Measurements from ENCODE around the gene CSF2RB. TPM values are rescaled to one million over a fixed set of nuclear protein-coding genes. Genes with fewer than 3 reads are reported as not detected.

Gene CSF2RB
- total and polyA plus RNA-seq, 2 donors = 4.1 to 5.3 TPM

DNA sequence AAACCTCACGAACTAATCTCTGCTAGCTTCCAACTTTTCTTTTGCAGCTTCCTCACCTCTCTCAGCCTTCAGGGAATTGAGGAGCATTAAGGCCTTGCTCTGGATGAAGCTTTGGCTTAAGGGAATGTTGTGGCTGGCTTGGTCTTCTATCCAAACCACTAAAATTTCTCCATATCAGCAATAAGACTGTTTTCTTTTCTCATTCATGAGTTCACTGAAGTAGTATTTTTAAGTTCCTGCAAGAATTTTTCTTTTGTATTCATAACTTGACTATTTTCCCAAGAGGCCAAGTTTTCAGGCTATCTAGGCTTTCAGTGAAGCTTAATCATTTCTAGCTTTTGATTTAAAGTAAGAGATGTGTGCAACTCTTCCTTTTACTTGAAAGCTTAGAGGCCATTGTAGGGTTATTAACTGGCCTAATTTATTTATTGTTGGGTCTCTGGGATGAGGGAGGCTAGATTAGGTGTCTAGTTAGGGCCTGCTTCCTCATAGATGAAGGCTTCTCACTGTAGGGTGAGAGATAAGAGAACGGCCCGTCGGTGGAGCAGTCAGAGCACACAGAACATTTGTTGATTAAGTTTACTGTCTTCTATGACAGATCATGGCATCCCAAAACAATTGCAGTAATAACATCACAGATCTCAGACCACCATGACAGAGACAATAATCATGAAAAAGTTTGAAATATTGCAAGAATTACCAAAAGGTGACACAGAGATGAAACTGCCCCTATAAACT is 33.2 kb downstream of the CSF2RB start:
- no peak overlapping the region for H3K4me3 ChIP-seq (ENCODE audit: low read depth, low read length)
- H3K4me1 ChIP-seq (ENCODE audit: insufficient read depth) = no peaks in the 10 kb centered on the region
- 38% methylated on average over 4 of the region's 4 CpGs for WGBS
- H3K27ac ChIP-seq (ENCODE audit: low read depth) = no peak overlapping the region
- no peak for DNase-seq (ENCODE audit: extremely low spot score)
- H3K36me3 ChIP-seq (ENCODE audit: insufficient read depth) = no peaks in the 10 kb centered on the region

DNA sequence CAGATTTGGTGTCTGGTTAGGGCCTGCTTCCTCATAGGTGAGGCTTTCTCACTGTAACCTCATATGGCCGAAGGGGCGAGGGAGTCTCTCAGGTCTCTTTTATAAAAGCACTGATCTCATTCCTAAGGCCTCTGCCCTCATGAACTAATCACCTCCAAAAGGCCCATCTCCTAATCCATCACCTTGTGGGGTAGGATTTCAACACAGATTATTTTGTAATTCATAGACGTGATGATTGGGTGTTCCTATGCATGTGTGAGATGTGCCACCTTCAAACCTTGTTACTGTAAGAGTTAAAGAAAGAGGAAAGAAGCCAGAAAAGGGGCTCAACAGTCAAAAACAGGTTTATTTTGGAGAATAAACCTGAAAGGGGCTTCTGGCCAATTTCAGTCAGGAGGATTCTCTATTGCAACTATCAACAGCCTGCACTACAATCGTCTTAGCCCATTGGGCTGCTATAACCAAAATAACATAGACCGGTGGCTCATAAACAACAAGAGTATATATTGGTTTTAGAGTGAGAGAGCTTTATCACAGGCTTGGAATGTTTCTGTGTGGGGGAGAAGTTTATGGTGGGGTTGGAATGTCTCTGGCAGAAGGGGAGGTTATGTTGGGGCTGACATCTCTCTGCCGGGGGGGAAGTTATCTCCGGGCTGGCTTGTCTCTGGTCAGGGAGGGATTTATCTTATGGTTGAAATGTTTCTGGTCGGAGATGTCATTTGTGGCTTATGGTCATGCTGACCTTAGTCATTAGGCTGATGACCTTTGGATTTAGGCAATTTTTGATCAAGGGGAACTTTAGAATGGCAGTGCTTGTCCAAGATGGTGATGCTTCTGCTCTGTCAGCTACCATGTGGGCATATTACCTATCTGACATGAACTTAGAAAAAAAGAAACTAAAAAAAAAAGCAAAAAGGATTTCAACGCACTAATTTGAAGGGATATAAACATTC is 35.1 kb downstream of the CSF2RB start:
- no peak for DNase-seq (ENCODE audit: extremely low spot score)
- Histone ChIP-seq H3K27ac (ENCODE audit: low read depth) (no peak overlapping the region), H3K36me3 (ENCODE audit: insufficient read depth) (no peaks in the 10 kb centered on the region), H3K4me3 (ENCODE audit: low read depth, low read length) (no peak overlapping the region), H3K4me1 (ENCODE audit: insufficient read depth) (no peaks in the 10 kb centered on the region)
- 42% methylated on average over 9 of the region's 9 CpGs for WGBS

DNA sequence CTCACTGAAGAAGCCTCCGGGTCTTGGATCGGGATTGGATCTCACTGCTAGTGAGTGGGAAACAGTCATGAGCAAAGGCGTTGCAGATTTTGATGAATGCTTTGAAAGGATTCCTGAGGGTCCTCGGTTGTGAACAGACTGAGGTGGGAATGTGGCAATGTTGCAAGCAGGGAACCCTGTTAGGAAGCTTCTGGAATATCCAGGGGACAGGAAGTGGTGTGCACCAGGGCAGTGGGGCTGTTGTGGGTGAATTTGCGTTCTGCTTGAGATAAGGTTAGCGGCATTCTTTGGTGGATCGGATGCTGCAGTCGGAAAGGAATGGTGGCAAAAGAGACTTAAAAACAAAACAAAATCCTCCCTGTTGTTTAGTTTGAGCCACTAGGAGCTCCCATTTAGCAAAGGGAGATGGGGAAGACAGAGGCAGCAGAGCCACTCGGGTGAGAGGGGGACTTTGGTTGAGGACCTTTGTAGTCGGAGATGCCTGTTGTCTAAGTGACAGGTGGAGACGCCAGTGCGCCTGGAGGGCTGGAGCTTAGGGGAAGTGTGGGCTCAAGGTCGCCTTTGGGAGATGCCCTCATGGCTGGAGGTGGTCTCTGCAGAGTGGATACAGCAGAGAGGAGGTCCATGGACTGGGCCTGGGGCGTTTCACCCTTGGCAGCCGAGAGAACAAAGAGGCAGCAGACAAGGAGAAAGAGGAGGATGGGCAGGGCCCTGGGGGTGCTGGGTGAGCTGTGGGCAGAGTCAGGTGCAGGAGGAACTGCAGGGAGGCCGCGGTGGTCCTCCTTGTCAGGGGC is 37.6 kb downstream of the CSF2RB start:
- WGBS = 81% methylated on average over 17 of the region's 17 CpGs
- no peak for DNase-seq (ENCODE audit: extremely low spot score)
- H3K4me1 ChIP-seq (ENCODE audit: insufficient read depth) = no peaks in the 10 kb centered on the region
- no peak overlapping the region for H3K27ac ChIP-seq (ENCODE audit: low read depth)
- H3K36me3 ChIP-seq (ENCODE audit: insufficient read depth) = no peaks in the 10 kb centered on the region
- no peak overlapping the region for H3K4me3 ChIP-seq (ENCODE audit: low read depth, low read length)

DNA sequence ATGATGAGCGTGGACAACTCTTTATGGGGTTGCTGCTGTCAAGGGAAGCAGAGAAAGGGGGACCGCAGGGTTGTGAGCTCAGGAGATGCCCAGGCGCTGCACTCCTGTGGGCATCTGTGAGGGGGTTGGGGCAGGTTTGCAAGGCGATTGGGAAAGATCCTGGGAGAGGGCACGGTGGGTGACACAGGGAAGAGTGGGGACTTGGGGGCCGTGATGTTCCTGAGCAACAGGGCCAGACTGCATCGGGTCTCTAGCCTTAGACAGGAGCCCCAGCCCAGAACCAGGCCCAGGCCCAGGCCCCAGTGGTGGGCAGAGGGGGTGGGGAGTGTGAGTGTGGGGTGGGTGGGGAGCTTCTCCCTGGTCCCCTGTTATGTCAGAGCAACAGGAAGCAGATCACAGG is 38.3 kb downstream of the CSF2RB start:
- WGBS = 76% methylated on average over 7 of the region's 7 CpGs

DNA sequence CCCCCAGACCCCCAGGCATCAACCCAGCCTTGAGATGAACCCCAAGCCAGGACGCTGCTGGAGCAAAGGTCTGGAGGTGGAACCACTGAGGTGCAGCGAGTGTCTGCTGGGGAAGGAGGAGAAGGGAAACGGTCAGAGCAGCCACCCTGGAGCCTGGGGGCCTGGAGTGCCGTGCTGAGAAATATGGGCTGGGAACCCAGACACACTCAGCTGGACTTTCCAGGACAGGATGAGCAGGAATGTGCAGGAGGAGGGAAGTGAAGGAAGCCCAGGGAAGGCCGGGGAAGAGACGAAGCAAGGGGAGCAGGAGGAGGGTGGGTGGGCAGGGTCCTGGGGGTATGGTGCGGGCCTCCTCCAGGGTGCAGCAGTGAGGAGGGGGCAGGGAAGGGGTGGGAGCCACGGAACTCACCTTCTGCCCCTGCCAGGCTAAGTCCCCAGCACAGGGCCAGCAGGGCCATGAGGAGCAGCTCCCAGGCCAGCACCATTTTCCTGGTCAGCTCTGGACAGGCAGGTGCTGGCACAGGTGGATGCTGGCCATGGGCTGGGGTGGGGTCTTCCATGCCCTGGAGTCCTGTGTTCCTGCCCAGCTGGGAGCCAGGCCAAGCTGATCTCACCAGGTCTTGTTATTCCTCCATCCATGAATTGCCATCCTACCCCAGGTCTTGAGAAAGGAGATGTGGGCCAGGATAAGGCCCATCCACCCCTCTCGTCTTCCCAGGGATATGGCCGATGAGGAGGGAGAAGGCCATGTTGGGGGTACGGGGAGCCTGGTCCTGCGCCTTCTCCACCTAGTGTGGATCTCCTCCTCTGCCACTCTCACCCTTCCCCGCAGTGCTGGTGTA is 40.0 kb downstream of the CSF2RB start:
- Histone ChIP-seq H3K4me1 (ENCODE audit: insufficient read depth) (no peaks in the 10 kb centered on the region), H3K36me3 (ENCODE audit: insufficient read depth) (no peaks in the 10 kb centered on the region), H3K4me3 (ENCODE audit: low read depth, low read length) (no peak overlapping the region), H3K27ac (ENCODE audit: low read depth) (no peak overlapping the region)
- WGBS = 66% methylated on average over 13 of the region's 13 CpGs
- DNase-seq (ENCODE audit: extremely low spot score) = no peak

More for the DNA sequence above, 38.3 kb downstream of the CSF2RB start:
- H3K4me3 ChIP-seq (ENCODE audit: low read depth, low read length) = no peak overlapping the region
- no peaks in the 10 kb centered on the region for H3K4me1 ChIP-seq (ENCODE audit: insufficient read depth)
- H3K36me3 ChIP-seq (ENCODE audit: insufficient read depth) = no peaks in the 10 kb centered on the region
- no peak overlapping the region for H3K27ac ChIP-seq (ENCODE audit: low read depth)
- no peak for DNase-seq (ENCODE audit: extremely low spot score)

DNA sequence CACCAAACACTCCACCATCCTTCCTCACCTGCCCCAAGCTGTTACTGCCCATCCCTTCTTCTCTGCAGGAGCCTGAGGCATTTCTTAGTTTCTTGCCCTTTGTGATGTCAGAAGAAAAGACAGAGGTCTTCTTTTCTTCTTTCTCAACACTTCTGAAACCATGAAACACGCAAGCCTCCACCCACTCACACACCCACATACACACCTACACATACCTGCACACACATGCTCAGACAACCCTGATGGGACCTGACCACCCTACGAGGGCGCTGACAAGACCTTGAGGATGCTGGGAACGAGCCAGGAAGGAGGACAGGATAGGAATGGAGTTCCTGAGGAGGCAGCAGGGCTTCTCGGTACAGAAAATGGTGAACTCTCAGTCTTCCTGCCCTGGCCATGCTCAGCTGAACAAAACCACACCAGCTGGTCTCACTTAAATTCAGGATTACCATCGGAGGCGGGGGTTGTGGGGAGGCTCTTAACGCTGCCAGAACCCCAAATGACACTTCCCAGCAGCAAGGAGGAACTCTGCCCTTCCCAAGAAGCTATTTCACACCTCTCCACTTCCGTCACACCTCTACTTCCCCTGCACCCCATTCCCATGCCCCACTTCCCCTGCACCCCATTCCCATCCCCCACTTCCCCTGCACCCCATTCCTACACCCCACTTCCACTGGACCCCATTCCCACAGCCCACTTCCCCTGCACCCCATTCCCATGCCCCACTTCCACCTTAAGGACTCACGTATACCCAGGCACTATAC is 41.0 kb downstream of the CSF2RB start:
- Histone ChIP-seq H3K36me3 (ENCODE audit: insufficient read depth) (no peaks in the 10 kb centered on the region), H3K27ac (ENCODE audit: low read depth) (no peak overlapping the region), H3K4me3 (ENCODE audit: low read depth, low read length) (no peak overlapping the region), H3K4me1 (ENCODE audit: insufficient read depth) (no peaks in the 10 kb centered on the region)
- 43% methylated on average over 10 of the region's 10 CpGs for WGBS
- DNase-seq (ENCODE audit: extremely low spot score) = no peak

DNA sequence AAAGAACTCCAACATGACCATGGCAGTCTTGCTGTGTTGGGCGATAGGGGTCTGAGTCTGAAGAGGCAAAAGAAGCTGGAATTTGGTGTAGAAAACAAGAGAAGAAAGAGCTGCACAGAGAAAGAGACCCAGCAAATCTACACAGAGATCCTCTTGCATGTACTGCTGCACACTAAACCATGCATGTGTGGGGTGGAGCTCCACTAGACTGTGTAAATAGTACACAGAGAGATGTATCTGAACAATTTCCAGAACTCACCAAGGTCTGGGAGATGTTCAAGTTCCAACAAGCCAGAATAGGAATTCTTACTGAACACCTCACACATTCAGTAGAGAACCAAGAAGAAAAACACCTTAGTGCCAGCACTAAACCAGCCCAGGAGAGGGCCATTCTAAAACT is 42.3 kb downstream of the CSF2RB start:
- DNase-seq (ENCODE audit: extremely low spot score) = no peak
- Histone ChIP-seq H3K36me3 (ENCODE audit: insufficient read depth) (no peaks in the 10 kb centered on the region), H3K4me3 (ENCODE audit: low read depth, low read length) (no peak overlapping the region), H3K27ac (ENCODE audit: low read depth) (no peak overlapping the region), H3K4me1 (ENCODE audit: insufficient read depth) (no peaks in the 10 kb centered on the region)
- 87% methylated on average over 1 of the region's 1 CpG for WGBS

DNA sequence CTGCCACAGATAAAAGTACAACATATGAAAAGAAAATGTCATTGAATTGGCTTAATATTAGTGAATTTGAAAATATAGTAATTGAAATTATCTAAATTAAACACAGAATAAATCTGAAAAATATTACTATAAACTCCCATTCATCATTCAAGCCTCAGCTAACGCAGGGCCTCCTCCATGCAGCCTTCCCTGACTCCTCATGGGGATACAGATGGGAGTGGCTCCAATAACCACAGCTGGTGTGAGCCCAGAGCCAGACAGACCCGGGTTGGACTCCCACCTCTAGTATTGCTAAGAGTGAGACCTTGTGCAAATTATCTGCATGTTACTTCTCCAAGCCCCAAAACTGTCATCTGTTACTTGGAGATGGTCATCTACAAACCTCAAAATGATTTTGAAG is 44.9 kb downstream of the CSF2RB start:
- H3K36me3 ChIP-seq (ENCODE audit: insufficient read depth) = no peaks in the 10 kb centered on the region
- no peak overlapping the region for H3K27ac ChIP-seq (ENCODE audit: low read depth)
- no peak for DNase-seq (ENCODE audit: extremely low spot score)
- WGBS = 65% methylated on average over 2 of the region's 2 CpGs
- no peak overlapping the region for H3K4me3 ChIP-seq (ENCODE audit: low read depth, low read length)
- H3K4me1 ChIP-seq (ENCODE audit: insufficient read depth) = no peaks in the 10 kb centered on the region

DNA sequence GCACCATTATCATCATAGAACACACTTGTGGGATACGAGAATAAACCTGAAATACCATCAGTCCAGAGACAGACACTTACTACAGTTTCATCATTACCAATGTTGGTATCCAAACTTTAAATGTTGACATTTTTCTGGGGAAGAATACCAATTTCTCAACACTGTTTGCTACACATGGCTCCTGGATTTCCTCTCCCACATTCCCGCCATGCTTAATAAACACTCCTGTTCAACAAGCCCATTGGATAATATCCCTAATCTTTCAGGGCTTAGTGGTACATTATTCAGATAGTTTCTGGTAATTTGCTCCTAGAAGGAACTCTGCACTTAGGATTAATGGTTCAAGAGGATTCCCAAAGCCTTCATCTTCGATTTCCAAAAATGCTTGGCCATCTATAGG is 48.2 kb downstream of the CSF2RB start:
- 39% methylated on average over 3 of the region's 3 CpGs for WGBS

DNA sequence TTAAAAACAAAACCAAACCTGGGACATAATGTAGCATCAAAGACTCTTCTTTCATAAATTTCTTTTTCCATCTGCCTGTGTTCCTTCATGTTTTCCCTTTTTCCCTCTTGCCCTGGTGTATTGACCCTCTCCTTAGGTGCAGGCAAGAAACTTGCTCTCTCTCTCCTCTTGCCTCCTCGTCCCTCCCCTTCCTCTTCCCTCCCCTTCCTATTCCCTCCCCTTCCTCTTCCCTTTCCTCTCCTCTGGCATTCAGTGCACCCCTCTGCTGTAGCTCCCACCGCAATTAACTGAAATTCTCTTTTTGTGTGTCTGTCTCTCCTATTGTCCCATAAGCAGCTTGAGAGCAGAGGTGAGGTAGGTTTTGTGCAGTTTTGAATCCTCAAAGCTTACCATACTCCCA is 49.9 kb downstream of the CSF2RB start:
- no peak overlapping the region for H3K27ac ChIP-seq (ENCODE audit: low read depth)
- no peak overlapping the region for H3K4me3 ChIP-seq (ENCODE audit: low read depth, low read length)
- H3K36me3 ChIP-seq (ENCODE audit: insufficient read depth) = no peaks in the 10 kb centered on the region
- no peak for DNase-seq (ENCODE audit: extremely low spot score)
- no peaks in the 10 kb centered on the region for H3K4me1 ChIP-seq (ENCODE audit: insufficient read depth)
- 61% methylated on average over 2 of the region's 2 CpGs for WGBS

More for the DNA sequence above, 48.2 kb downstream of the CSF2RB start:
- Histone ChIP-seq H3K36me3 (ENCODE audit: insufficient read depth) (no peaks in the 10 kb centered on the region), H3K4me1 (ENCODE audit: insufficient read depth) (no peaks in the 10 kb centered on the region), H3K27ac (ENCODE audit: low read depth) (no peak overlapping the region), H3K4me3 (ENCODE audit: low read depth, low read length) (no peak overlapping the region)
- no peak for DNase-seq (ENCODE audit: extremely low spot score)

DNA sequence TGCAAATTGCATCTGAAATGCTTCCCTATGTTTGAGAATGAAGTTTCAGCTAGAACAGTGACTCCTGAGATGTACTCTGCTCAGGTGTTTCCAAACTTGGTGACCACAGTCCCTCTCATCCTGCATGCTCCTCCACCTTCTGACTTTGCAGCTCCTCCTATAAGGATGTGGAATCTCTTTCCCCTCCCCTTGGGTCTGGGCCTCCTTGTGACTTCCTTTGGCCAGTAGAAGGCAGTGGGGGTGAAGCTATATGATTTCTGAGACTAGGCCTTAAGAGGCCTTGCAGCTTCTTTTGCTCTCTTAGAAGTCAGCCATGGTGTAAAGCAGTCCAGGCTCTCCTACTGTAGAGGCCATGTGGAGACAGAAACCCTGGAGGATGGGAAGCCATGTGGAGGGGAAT is 50.7 kb downstream of the CSF2RB start:
- no peak overlapping the region for H3K4me3 ChIP-seq (ENCODE audit: low read depth, low read length)
- DNase-seq (ENCODE audit: extremely low spot score) = no peak
- no peak overlapping the region for H3K27ac ChIP-seq (ENCODE audit: low read depth)
- H3K4me1 ChIP-seq (ENCODE audit: insufficient read depth) = no peaks in the 10 kb centered on the region
- no peaks in the 10 kb centered on the region for H3K36me3 ChIP-seq (ENCODE audit: insufficient read depth)

DNA sequence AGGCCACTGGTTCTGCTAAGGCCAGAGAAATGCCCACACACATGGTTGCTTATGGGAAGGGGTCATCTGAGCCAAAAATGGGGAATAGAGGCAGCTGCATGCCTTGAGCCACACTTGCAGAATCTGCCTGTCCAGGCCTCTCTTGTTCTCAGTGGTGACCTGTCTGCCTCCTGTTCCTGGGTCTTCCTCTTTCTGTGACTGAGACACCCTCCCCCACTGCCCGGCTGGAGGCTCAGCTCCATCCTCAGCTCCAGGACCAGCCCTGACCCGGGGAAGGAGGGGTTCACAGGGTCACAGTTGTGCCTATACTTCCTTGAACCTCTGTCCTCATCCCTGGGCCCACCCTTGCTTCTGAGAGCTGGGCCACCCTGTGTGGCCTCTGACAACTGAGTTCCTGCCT is 52.3 kb downstream of the CSF2RB start:
- no peak for DNase-seq (ENCODE audit: extremely low spot score)
- 73% methylated on average over 2 of the region's 2 CpGs for WGBS
- Histone ChIP-seq H3K4me3 (ENCODE audit: low read depth, low read length) (no peak overlapping the region), H3K27ac (ENCODE audit: low read depth) (no peak overlapping the region), H3K4me1 (ENCODE audit: insufficient read depth) (no peaks in the 10 kb centered on the region), H3K36me3 (ENCODE audit: insufficient read depth) (no peaks in the 10 kb centered on the region)

Data from urinary bladder (tissue), 4 donors.